NCI-H2227 treated with DMSO at 0.1 percent for 48 hours (cell line): ENCODE results near the gene GSG1L.

Experiments used
- DNase-seq: peaks from one replicate; lab custom pipeline; 2025; lab: John Stamatoyannopoulos, UW

GSG1L gene

GRCh38 chr16:27819881-27820610 lies 243.5 kb downstream of the GSG1L start:
- DNase-seq: no peak

- no peak for DNase-seq
Observed at GRCh38 chr16:27819356-27819755, 244.2 kb downstream of the GSG1L start.

GRCh38 chr16:27818246-27818645 lies 245.3 kb downstream of the GSG1L start:
- no peak for DNase-seq

GRCh38 chr16:27817038-27817437 lies 246.5 kb downstream of the GSG1L start:
- no peak for DNase-seq

DNA sequence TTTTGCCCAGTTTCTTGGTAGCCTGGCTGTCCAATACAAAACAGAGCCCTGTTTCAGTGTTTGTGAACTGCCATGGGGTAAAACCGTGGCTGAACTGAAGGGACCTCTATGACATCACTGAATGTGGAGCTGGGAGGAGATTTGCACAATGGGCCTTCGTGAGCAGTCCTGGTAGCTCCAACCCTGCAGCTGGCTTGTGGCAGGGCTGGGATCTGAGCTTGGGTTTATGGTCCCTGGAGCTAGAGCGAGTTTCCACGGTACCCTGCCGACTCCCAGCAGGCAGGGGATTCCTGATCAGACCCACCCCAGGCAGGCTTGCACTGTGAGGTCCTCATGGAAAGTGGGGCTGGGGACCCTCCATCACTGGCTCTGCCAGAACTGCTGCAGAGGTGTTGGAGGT lies 247.0 kb downstream of the GSG1L start:
- no peak for DNase-seq

GRCh38 chr16:27813591-27813990 lies 249.9 kb downstream of the GSG1L start:
- no peak for DNase-seq

DNA sequence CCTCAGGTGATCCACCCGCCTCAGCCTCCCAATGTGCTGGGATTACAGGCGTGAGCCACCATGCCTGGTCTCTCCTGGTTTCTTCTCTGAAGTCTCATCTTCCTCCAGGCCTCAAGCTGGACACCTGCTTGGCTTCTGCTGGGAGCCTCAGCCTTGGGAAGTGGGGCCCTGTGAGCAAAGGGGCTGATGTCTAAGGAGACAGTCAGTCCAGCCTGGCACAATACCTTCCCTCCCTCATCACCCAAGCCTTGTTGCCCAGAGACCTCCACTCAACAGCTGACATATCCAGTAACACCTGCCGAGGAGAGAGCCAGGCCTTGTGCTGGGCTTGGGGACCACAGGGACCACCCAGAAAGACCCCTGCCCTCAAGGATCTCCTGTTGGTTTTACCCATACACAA lies 251.6 kb downstream of the GSG1L start:
- no peak for DNase-seq

DNA sequence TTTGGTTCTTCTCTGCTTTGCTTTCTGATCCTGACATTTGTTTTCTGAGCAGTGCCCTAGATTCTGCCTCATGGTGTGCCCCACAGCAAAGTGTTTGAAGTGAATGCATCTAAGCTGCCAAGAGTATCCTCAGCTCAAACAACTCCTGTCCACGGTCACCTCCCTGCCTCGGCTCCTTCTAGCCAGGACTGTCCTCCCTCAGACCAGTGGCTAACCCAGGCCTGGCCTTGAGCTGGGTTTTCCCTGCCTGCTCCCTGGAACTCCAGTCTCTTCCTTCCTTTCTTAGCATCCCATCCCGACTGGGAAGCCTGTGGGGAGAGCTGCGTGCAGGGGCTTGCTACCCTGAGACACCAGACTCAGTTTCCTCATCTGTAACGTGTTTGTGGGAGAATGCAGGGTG lies 256.5 kb downstream of the GSG1L start:
- DNase-seq: no peak

DNA sequence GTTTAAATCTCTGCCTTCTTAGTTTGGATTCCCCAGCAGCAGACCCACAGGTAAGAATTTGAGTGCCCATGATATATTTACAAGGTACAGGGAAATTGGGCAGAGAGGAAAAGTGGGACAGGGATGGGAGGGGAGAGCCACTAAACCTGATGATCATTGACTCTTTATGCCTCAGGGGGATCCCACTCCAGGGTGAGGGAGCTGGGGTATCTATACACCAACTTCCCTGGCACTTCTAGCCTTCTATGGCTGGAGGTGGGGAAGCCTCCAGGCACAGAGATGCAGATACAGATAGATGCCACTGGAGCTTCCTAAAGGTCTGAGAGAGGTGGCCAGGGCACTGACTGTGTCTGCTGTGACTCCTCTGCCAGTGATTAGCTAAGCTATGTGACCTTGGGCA lies 257.1 kb downstream of the GSG1L start:
- no peak for DNase-seq

DNA sequence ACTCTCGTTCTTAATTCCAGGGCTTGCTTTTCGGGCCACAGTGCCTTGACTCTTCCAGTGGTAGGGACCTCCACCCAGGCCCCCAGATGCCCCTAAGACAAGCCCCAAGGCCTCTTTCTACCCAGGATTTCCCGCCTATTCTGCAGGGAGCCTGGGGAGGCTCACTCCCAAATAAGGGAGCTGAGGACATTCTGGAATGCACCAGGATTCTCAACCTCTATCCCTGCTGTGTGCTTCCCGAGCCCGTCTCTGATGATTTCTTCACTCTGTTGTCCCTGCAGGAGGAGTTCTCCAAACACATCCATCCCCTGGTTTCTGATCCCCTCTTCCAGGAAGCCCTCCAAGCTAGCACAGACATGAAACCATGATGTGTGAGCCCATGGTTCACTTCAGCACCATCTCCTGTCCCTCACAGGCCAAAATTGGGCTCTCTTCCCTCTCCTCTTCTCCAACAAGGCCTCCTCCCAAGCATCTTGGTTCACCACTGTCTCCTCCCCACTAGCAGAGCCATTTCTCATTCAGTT lies 257.6 kb downstream of the GSG1L start:
- no peak for DNase-seq

DNA sequence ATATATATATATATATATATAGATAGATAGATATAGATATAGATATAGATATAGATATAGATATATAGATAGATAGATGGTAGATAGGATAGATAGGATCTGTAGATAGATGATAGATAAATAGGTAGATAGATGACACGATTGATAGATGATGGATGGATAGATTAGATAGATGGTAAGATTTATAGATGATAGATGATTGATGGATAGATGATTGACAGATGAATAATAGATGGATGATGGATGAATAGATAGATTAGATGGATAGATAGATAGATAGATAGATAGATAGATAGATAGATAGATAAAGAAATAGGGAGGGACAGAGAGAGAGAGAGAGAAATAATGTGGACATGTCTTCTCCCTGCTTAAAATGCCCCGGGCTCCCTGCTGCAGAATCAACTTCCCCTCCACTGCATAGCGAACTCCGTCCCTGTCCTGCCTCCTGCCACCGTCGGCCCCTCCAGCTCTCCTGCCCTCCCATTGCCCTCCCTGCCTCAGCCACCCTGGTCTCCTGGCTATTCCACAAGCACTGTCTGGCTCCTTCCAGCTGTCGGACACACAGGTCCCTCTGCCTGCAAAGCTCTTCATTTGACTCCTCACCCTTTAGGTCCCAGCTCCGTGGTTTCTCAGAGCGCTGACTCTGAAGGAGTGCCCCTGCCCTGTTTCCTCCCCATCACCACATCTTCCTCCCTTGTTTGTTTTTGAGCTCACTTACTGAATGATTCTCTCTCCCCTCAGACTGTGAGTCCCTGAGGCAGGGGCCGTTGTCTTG lies 259.6 kb downstream of the GSG1L start:
- no peak for DNase-seq

GRCh38 chr16:27802664-27803439 lies 260.7 kb downstream of the GSG1L start:
- no peak for DNase-seq

DNA sequence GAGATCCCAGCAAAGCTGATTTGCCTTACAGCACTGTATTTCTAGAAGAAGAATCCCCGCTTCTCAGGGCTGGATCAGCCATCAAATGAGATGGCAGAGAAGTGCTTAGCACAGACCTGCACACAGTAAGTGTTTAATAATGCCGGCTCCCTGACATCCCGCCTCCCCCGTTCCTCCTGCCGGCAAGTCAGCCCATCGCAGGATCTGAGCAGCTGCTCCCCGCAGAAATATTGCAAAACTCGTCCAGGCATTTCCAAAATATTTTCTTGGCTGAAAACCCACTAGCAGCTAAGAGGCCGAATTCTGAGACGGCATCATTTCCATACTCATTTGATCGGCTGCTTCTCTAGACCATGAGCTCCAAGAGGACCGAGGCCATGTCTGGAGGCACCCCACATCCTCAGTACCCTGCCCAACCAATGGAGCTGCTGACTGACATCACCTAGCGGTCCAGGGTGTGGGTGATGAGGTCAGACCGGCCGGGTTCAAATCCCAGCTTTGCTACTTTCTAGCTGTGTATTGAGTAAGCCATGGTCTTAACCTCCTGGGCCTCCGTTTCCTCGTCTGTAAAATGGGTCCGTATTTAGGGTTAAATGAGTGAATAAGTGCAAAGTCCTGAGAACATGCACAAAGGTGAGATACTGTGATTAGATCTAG lies 262.1 kb downstream of the GSG1L start:
- DNase-seq: no peak

GRCh38 chr16:27800817-27801216 lies 262.7 kb downstream of the GSG1L start:
- DNase-seq: no peak

DNA sequence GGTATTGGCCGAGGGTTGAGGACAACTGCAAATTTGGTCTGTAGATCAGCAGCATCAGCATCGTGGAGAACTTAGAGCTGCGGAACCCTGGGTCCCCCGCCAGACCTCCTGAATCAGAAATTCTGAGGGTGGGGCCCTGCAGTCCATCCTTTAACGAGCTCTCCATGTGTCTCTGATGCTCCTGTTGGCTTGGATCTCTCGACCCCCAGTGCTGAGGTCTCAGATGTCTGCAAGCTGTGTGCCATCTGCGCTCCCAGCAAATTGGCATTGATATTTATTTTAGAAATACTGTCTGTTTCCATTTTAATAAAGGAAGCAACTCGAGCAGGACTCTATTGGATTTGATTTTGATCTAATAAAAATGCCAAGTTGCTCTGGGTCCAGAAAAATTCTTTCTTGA lies 263.6 kb downstream of the GSG1L start:
- DNase-seq: no peak

DNA sequence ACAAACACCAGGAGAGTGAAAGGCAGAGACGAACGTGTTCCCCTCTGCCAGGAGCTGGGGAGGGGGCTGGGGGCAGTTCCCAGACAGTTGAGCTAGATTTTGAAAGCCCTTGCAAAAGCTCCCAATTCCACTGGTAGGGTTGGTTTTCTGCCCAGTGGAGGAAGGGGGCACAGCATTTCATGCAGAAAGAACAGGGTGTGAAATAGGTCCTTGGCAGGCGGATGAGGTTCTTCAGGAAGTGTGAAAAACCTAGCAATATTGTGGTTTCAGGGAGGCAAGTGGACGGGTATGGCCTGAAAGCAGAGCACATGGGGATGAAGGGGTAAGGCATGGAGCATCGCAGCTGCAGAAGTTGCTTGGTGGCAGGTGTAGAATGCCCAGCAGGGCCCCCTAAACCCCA lies 265.3 kb downstream of the GSG1L start:
- no peak for DNase-seq

- no peak for DNase-seq
Observed at GRCh38 chr16:27795992-27796614, 267.4 kb downstream of the GSG1L start.

- DNase-seq: no peak
Observed at GRCh38 chr16:27793249-27793622, 270.3 kb downstream of the GSG1L start.

DNA sequence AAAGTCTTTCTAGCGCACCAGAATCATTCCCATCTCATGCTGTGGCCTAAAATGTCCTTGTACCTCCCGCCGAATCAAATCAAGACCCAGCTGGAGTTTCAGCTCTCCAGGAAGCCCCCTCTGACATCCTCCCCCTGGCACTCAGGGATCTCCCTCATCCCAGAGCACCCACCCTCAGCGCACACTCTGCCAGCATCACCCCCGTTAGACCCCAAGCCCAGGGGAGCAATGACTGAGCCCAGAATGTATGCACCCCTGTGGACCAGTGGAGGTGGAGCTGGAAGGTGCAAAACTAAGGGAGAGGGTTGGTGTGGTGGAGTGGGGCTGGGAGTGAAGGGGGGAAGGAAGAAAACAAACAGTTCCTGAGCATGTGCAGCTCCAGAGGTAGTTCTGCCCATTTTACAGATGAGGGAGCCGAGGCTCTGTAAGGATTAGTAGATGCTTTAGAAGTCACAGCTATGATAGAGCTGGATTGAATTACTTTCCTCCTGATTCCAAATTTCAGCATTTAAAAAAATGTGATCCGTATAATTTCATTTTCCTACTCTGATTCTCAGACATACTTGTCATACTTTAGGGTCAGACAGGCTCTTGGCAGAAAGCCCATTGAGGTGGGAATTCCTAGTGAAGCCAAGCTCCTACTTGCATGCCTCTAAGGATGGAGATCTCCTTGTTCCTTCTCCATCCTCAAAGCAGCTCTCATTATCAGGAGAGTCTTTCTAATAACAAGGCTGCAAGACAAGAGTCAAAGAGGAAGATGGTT lies 270.8 kb downstream of the GSG1L start:
- no peak for DNase-seq

GRCh38 chr16:27791404-27791719 lies 272.2 kb downstream of the GSG1L start:
- DNase-seq: no peak
